Nephron (organoid): ENCODE results near the gene DEPP1.

Experiments
- H3K27ac Mint-ChIP-seq, 3 experiments: 2 replicates each; pipeline ENCODE4 v1.8.0; 2020; ENCODE audit warnings: mixed read lengths in 3 of 3, mild to moderate bottlenecking in 2 of 3, moderate library complexity in 1 of 3
- H3K27me3 Mint-ChIP-seq: 2 replicates; pipeline ENCODE4 v1.8.0; 2021; ENCODE audit warnings: low read depth, mild to moderate bottlenecking, moderate library complexity, mixed read lengths
- H3K36me3 Mint-ChIP-seq: 2 replicates; pipeline ENCODE4 v1.8.0; 2020; ENCODE audit warnings: low read depth, mixed read lengths
- H3K4me1 Mint-ChIP-seq: 2 replicates; pipeline ENCODE4 v1.8.0; 2020; ENCODE audit warnings: mixed read lengths
- H3K4me3 Mint-ChIP-seq, 3 experiments: 2 replicates each; pipeline ENCODE4 v1.8.0; 2020; ENCODE audit warnings: mild to moderate bottlenecking in 3 of 3, mixed read lengths in 3 of 3, moderate library complexity in 2 of 3
- H3K9me3 Mint-ChIP-seq: 2 replicates; pipeline ENCODE4 v1.8.0; 2020; ENCODE audit warnings: mixed read lengths
- CTCF ChIP-seq, 3 experiments: fragments of 200-600 bp; sonication (generic); IDR thresholded peaks; one replicate each; pipeline ENCODE4 v1.5.0; 2021; ENCODE audit warnings: antibody characterized with exemption in 3 of 3; ENCODE audit not compliant: unreplicated experiment in 3 of 3

Gene DEPP1

GRCh38 chr10:44982114-44982460 lies 3.5 kb upstream of the DEPP1 start:
- H3K36me3 Mint-ChIP-seq, result peaks cover 18% of the 10 kb centered on the region
- TF ChIP-seq CTCF (IDR thresholded peaks at IDR 0.05; ENCODE audit: unreplicated experiment in 3 of 3), result no peak
- no peak overlapping the region for H3K4me3 Mint-ChIP-seq
- H3K9me3 Mint-ChIP-seq, result no peaks in the 10 kb centered on the region
- H3K27me3 Mint-ChIP-seq, result no peaks in the 10 kb centered on the region
- no peak overlapping the region for H3K27ac Mint-ChIP-seq
- peaks cover 55% of the 10 kb centered on the region for H3K4me1 Mint-ChIP-seq

- Mint-ChIP-seq H3K4me3 (no peak overlapping the region), H3K27me3 (no peaks in the 10 kb centered on the region), H3K27ac (peak overlapping the region; percentile 43 to 71 (median 62)), H3K36me3 (peaks cover 18% of the 10 kb centered on the region), H3K9me3 (no peaks in the 10 kb centered on the region), H3K4me1 (peaks cover 58% of the 10 kb centered on the region)
- no peak for TF ChIP-seq CTCF (IDR thresholded peaks at IDR 0.05; ENCODE audit: unreplicated experiment in 3 of 3)
These were observed 2.8 kb upstream of the DEPP1 start for GRCh38 chr10:44981172-44982113.

GRCh38 chr10:44980309-44981171 lies 1.9 kb upstream of the DEPP1 start:
- H3K36me3 Mint-ChIP-seq, result peaks cover 11% of the 10 kb centered on the region
- H3K4me3 Mint-ChIP-seq, result no peak overlapping the region
- no peak for TF ChIP-seq CTCF (IDR thresholded peaks at IDR 0.05; ENCODE audit: unreplicated experiment in 3 of 3)
- peaks cover 62% of the 10 kb centered on the region for H3K4me1 Mint-ChIP-seq
- no peaks in the 10 kb centered on the region for H3K9me3 Mint-ChIP-seq
- H3K27ac Mint-ChIP-seq, result peak overlapping the region; percentile 43 to 71 (median 62)
- H3K27me3 Mint-ChIP-seq, result no peaks in the 10 kb centered on the region

GRCh38 chr10:44979281-44980191 lies 927 bp upstream of the DEPP1 start:
- Mint-ChIP-seq H3K4me3 (peak overlapping the region in 1 of 3 experiments; percentile 35), H3K4me1 (peaks cover 62% of the 10 kb centered on the region), H3K9me3 (no peaks in the 10 kb centered on the region), H3K27ac (peak overlapping the region; percentile 97 to 99 (median 98)), H3K36me3 (peaks cover 2% of the 10 kb centered on the region), H3K27me3 (no peaks in the 10 kb centered on the region)
- no peak for TF ChIP-seq CTCF (IDR thresholded peaks at IDR 0.05; ENCODE audit: unreplicated experiment in 3 of 3)

- peaks cover 67% of the 10 kb centered on the region for H3K4me1 Mint-ChIP-seq
- TF ChIP-seq CTCF (IDR thresholded peaks at IDR 0.05; ENCODE audit: unreplicated experiment in 3 of 3), result no peak
- H3K4me3 Mint-ChIP-seq, result peak overlapping the region; percentile 84 to 93 (median 92)
- H3K27ac Mint-ChIP-seq, result peak overlapping the region; percentile 97 to 99 (median 98)
- no peaks in the 10 kb centered on the region for H3K27me3 Mint-ChIP-seq
- H3K36me3 Mint-ChIP-seq, result no peaks in the 10 kb centered on the region
- no peaks in the 10 kb centered on the region for H3K9me3 Mint-ChIP-seq
These were observed 418 bp downstream of the DEPP1 start for GRCh38 chr10:44978213-44978569.
